Activated T-helper 1 cell treated with Interleukin-2 at 50 U/mL for 16 hours (primary cell): ENCODE data around the gene MTCP1.

ENCODE experiments used
- DNase-seq: peaks from one replicate; pipeline ENCODE4 v3.0.0-alpha.2; 2020; ENCODE audit warnings: low read depth

MTCP1 gene

GRCh38 chrX:155053656-155054055 is 17.3 kb downstream of the MTCP1 start:
- DNase-seq: no peak

GRCh38 chrX:155052738-155053498 is 18.0 kb downstream of the MTCP1 start:
- no peak for DNase-seq

- no peak for DNase-seq
Measured at GRCh38 chrX:155048977-155049619, 21.8 kb downstream of the MTCP1 start.

- no peak for DNase-seq
Measured at GRCh38 chrX:155046811-155047528, 24.0 kb downstream of the MTCP1 start.

- no peak for DNase-seq
Measured at GRCh38 chrX:155046129-155046810, 24.7 kb downstream of the MTCP1 start.

GRCh38 chrX:155035688-155036087 is 35.2 kb downstream of the MTCP1 start:
- no peak for DNase-seq

GRCh38 chrX:155031657-155032056 is 39.3 kb downstream of the MTCP1 start:
- DNase-seq: no peak

- DNase-seq: no peak
Measured at GRCh38 chrX:155028877-155029291, 42.1 kb downstream of the MTCP1 start.

GRCh38 chrX:155028129-155028528 is 42.8 kb downstream of the MTCP1 start:
- DNase-seq: no peak

GRCh38 chrX:155027509-155028066 is 43.3 kb downstream of the MTCP1 start:
- DNase-seq: no peak

- peak; percentile 89 for DNase-seq
Measured at GRCh38 chrX:155026727-155027508, 44.0 kb downstream of the MTCP1 start, which contains the start of gene FUNDC2. Gene FUNDC2 (plus strand): TSS chrX:155026844. CDS start chrX:155026939, 95 bp downstream.

GRCh38 chrX:155026420-155026726 is 44.6 kb downstream of the MTCP1 start:
- no peak for DNase-seq

- no peak for DNase-seq
Measured at GRCh38 chrX:155023907-155024833, 46.8 kb downstream of the MTCP1 start.

- no peak for DNase-seq
Measured at GRCh38 chrX:155022585-155022984, 48.4 kb downstream of the MTCP1 start, which contains the start of gene F8. Gene F8 (minus strand): TSS chrX:155022723. CDS start chrX:155022552, 171 bp downstream.

GRCh38 chrX:155020591-155020990 is 50.3 kb downstream of the MTCP1 start:
- DNase-seq: no peak
